ENCODE data around the gene PPFIA1.

Gene PPFIA1

DNA sequence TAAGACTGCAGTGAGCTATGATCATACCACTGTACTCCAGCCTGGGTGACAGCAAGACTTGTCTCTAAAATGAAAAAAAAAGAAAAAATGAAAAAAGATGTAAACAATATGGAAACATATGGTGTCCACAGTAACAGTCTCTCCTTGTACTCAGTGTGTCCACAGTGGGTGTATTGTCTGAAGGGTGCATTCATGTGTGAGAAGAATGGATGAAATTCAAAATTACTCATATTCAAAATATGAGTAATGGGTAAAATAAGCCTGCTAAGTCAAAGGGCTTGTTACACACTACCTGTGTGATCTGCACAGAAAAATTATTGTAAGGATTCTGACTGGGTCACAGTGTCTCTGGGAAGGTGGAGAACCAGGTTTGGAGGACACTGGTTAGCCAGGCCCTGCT lies 26.9 kb downstream of the PPFIA1 start:
- no peak for DNase-seq
- TF ChIP-seq GATA1 (IDR thresholded peaks at IDR 0.05; ENCODE audit: low read depth, low read length) (no peak), POLR2A (IDR thresholded peaks at IDR 0.05; ENCODE audit: low read length) (no peak)

DNA sequence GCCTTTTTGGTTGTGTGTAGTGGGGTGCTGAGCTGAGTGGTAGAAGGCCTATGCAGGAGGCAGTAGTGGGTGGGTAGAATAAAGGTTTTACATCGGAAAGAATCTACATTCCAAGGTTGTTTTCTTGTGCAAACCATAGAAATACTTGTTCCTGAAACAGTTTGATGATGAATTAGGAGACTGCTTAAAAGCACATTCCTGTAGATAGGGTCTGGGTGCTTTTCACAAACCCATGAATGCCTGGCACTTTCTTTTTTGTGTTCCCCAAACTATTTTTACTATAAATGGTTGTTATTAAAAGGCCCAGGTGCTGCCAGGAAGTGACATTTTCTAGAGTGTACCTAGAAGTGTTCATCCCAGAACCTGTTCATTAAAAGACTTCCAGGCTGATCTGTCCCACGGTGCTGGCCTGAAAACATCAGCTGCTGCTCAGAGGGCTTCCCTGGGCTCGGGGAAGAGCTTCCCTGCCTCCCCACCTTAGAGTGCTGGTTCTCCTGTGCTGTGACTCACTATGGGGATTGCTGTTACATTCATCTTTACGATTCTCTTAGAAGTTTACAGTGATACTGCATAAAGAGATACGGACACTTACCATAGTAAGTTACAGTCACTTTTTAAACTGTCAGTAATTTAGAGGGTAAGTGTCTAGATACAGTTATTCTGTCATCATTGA lies 27.9 kb downstream of the PPFIA1 start:
- TF ChIP-seq GATA1 (IDR thresholded peaks at IDR 0.05; ENCODE audit: low read depth, low read length) (no peak), POLR2A (IDR thresholded peaks at IDR 0.05; ENCODE audit: low read length) (no peak)
- no peak for DNase-seq

DNA sequence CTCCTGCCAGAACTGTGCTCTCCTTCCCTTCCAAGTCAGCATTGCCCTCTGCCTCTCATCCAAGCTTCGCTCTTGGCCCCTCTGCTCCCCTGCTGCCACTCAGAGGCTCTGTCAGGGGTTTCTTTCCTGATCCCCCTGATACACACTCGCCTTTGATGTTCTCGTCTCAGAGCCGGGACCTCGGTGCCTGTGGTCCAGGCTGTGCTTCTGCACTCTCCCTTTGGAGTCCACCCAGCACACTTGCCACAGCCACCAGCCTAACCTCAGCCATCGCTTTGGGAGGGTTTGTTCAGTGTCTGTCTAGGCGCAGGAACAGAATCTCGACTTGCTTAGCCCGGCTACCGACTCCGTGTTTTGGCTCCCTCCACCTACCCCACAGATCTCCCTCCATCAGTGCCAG lies 29.1 kb downstream of the PPFIA1 start:
- TF ChIP-seq POLR2A (IDR thresholded peaks at IDR 0.05; ENCODE audit: low read length): no peak
- TF ChIP-seq GATA1 (IDR thresholded peaks at IDR 0.05; ENCODE audit: low read depth, low read length): no peak
- DNase-seq: no peak

DNA sequence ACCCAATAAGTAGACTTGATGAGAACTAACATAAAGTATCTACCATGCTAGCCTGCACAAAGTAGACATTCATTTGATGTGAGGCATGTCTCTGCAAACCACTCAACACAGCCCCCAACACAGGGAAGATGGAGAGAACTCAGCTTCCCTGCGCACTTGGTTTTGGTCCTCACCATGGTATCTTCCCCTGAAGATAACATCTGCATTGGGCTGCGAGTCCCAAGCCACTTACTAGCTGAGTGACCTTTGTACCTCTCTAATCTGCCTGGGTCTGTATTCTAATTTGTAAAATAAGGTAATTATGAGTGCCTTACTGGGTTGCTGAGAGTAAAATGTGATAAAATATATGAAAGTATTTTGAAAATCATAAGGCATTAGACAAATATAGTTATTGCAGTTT lies 30.7 kb downstream of the PPFIA1 start:
- TF ChIP-seq POLR2A (IDR thresholded peaks at IDR 0.05; ENCODE audit: low read length): no peak
- no peak for TF ChIP-seq GATA1 (IDR thresholded peaks at IDR 0.05; ENCODE audit: low read depth, low read length)
- no peak for DNase-seq

DNA sequence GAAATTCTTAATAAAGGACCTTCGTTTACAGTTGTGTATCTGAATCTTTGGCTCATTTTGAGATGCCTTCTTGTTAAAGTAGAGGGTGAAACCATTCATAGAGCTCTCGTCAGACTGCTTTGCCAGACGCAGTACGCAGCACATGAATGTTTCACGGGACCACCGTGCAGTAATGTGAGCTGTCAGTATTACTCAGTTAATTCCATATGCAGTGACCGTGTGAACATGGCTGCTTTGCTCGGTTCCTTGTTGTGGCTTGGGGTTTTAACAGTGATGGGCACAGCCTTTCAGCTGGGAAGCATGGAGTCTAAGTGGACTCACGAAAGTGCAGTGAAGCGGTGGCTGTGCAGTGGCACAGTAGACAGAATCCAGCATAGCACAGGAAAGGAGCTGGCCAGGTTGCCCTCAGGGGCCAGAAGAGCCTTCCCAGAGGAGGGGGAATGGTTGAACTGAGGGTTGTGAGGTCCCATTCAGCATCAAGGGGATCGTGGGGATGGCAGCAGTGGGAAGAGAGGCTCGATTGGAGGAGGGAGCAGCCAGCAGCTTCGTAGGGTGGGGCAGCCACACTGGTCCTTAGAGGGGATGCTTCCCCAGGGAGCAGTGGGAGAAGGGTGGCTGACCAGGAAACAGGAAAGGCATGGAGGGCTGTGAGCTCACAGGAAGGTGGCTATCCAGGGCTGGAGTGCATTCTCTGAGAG lies 31.4 kb downstream of the PPFIA1 start:
- no peak for DNase-seq
- TF ChIP-seq POLR2A (IDR thresholded peaks at IDR 0.05; ENCODE audit: low read length): no peak

DNA sequence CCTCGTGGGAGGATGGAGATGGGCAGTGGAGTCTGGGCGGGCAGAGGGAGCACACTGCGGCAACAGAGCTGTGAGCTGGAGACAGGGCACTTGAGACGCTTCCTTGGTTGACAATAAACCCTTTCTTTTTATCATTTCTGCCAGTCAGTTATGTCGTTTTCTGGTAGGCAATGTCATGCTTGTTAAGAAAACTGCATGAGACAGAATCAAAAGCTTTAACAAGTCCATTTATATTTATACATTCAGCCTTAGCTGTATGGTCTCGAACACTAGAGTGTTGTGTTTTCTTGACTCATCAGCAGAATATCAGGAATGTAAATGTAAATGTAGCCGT lies 31.9 kb downstream of the PPFIA1 start:
- no peak for TF ChIP-seq GATA1 (IDR thresholded peaks at IDR 0.05; ENCODE audit: low read depth, low read length)
- TF ChIP-seq POLR2A (IDR thresholded peaks at IDR 0.05; ENCODE audit: low read length): no peak
- no peak for DNase-seq

DNA sequence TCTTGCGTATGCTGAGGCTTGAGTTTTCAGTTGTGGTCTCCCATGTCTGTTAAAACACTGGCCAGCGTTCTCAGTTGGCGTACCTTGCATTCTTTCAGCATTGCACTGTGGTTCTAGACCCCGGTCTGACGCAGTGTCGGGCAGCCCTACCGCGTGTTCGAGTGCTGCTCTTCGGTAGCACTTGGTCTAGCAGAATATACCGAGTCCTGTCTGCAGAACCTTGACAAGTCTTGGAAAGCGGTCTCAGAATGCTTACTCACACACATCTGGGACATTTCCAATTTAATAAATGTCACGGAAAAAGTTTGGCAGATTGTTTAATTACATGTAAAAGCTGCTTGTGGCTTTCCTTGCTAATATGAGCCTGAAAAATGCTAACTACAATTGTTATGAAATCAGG lies 32.6 kb downstream of the PPFIA1 start:
- TF ChIP-seq GATA1 (IDR thresholded peaks at IDR 0.05; ENCODE audit: low read depth, low read length) (no peak), POLR2A (IDR thresholded peaks at IDR 0.05; ENCODE audit: low read length) (no peak)
- DNase-seq: no peak

DNA sequence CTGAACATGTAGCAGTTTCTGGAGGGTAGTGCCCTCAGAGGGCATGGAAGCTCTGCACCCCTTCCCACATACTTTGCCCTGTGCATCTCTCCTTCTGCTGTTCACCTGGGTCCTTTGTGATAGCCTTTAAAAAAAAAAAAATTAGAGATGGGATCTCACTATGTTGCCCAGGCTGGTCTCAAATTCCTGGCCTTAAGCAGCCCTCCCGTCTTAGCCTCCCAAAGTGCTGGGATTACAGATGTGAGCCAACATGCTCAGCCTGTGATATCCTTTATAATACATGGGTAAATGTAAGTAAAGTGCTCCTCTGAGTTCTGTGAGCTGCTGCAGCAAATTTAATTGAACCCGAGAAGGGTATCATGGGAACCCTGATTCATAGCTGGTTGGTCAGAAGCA lies 33.7 kb downstream of the PPFIA1 start:
- DNase-seq: no peak
- TF ChIP-seq GATA1 (IDR thresholded peaks at IDR 0.05; ENCODE audit: low read depth, low read length): no peak
- no peak for TF ChIP-seq POLR2A (IDR thresholded peaks at IDR 0.05; ENCODE audit: low read length)

DNA sequence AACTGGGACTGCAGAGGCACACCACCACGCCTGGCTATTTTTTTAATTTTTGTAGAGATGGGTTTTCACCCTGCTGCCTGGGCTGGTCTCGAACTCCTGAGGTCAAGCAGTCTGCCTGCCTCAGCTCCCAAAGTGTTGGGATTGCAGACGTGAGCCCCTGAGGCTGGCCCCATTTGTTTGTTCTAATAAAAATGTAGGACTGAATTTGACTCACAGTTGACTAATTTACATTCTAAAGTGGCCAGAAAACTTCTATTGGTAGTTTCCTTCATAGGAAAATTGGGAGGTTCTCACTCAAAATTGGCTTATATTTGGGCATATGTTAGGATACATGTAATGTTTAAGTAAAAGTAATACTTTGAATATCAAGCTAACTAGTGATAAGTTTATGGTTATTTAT lies 35.0 kb downstream of the PPFIA1 start:
- no peak for DNase-seq
- no peak for TF ChIP-seq POLR2A (IDR thresholded peaks at IDR 0.05; ENCODE audit: low read length)
- no peak for TF ChIP-seq GATA1 (IDR thresholded peaks at IDR 0.05; ENCODE audit: low read depth, low read length)

DNA sequence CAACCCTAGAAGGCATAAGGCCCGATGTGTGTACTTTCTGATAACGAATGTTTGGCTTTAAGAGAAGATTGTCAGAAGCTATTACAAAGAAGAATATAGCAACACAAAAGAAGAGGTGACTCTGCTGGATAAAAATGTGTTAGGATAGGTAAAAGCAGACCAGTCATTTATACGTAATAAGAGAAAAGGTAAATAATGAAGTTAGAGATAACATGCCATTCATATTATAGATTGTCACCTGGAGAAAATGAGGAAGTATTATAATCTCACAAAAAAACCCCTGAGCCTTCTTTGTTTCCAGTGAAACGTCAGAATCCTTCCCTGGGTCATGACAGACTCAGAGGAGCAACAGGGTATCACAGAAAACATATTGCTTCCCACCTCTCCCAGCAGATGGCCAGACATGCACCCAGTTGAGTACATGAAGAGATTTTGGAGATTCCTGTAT lies 36.1 kb downstream of the PPFIA1 start:
- DNase-seq: no peak
- TF ChIP-seq POLR2A (IDR thresholded peaks at IDR 0.05; ENCODE audit: low read length): no peak
- TF ChIP-seq GATA1 (IDR thresholded peaks at IDR 0.05; ENCODE audit: low read depth, low read length): no peak

DNA sequence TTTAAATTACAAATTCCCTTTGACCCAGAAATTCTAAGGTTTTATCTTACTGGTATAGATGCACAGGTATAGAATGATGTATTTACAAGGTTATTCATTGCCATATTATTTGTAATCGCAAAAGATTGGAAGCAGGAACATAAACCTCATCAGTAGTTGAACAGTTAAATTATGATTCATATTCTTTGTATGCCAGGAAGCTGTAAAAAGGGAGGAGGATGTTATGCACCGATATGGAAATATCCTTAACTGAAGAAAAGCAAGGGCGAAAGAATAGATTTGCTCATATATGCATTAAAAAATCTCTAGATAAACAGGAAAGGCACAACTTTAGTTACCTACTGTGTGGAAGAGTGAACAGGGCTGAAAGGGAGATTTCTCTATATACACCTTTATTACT lies 36.7 kb downstream of the PPFIA1 start:
- TF ChIP-seq GATA1 (IDR thresholded peaks at IDR 0.05; ENCODE audit: low read depth, low read length) (no peak), POLR2A (IDR thresholded peaks at IDR 0.05; ENCODE audit: low read length) (no peak)
- DNase-seq: no peak

DNA sequence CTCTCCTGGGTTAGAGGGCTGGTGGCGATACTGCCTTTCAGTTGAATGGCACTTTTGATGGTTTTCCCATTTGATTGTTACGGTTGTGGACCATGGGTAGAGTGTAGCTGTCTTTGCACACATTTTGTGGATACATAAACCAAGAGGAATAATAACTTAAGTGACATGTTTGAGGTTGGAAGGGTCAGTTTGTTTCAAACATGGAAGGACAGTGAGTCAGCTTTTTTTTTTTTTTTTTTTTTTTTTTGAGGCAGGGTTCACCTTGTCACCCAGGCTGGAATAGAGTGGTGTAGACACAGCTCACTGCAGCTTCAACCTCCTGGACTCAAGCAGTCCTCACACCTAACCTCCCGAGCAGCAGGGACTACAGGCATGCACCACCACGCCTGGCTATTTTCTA lies 41.1 kb downstream of the PPFIA1 start:
- TF ChIP-seq GATA1 (IDR thresholded peaks at IDR 0.05; ENCODE audit: low read depth, low read length): no peak
- TF ChIP-seq POLR2A (IDR thresholded peaks at IDR 0.05; ENCODE audit: low read length): no peak
- DNase-seq: no peak

DNA sequence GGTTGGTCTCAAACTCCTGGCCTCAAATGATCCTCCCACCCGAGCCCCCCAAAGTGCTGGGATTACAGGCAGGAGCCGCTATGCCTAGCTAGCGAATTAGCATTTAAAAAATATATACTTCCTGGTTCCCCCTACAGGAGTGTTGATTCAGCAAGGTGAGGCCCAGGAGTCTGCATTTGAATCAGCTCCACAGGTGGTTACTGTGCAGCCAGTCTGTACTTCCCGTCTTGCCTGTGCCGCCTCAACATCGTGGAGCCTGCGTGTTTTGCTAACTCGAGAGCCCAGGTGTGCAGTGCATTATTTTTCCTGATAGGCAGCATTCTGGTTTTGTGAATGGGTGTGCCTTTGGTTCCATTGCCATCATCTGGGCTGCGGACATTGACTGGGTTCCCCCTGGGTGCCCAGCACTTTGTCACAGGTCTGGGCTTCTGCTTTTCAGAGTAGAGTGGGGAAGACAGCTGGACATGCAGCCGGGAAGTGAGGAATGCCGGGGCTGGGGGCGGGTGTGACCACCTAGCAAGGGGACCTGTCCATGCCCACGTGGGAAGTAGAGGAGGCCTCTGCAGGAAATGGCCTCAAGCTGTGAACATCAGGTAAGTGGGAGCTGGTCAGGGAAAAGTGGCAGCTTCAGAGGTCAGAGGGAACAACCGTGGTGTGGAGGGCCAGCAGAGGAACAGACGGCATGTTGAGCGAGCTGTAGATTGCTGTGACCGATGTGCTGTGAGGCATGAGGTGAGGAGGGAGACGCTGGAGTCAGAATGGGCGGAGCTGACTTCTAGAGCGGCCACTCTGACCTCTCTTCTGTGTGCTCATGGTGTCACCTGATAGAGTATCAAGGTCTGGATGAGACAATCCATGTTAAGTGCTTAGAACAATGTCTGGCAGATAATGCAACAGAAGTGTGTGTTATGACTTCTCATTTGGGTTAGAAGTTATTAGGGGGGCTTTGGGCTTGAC lies 42.2 kb downstream of the PPFIA1 start:
- TF ChIP-seq GATA1 (IDR thresholded peaks at IDR 0.05; ENCODE audit: low read depth, low read length) (no peak), POLR2A (IDR thresholded peaks at IDR 0.05; ENCODE audit: low read length) (no peak)
- peak in 1 of 2 experiments; percentile 25 for DNase-seq

DNA sequence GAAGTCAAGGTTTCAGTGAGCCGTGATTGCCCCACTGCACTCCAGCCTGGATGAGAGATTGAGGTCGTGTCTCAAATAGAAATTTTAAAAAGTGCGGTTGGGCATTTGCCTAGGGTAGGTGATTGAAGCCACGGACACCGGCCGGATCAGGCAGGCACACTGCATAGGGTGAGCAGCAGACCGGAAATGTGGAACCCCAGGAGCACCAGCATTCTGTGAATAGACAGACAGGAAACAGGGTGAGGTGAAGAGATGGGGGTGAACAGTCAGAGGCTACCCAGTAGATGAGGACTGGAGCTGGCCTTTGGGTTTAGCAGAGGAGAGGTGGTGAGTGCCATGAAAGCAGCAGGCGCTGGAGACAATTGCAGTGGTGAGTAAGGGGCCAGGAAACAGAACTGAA lies 43.5 kb downstream of the PPFIA1 start:
- TF ChIP-seq POLR2A (IDR thresholded peaks at IDR 0.05; ENCODE audit: low read length) (no peak), GATA1 (IDR thresholded peaks at IDR 0.05; ENCODE audit: low read depth, low read length) (no peak)
- no peak for DNase-seq
